A673 (cell line): ENCODE results near the gene REELD1.

ENCODE experiments used
- EZH2 ChIP-seq: fragments of 200-600 bp; sonication (generic); IDR thresholded peaks from 2 replicates; pipeline ENCODE4 v1.6.1; 2017; ENCODE audit warnings: borderline replicate concordance, low read depth, mild to moderate bottlenecking, mixed read lengths, antibody characterized with exemption, low read length; ENCODE audit not compliant: poor library complexity, severe bottlenecking
- TF ChIP-seq, protein P1 (sequence below): fragments of 300-800, 200-600 bp; sonication (generic); conservative IDR thresholded peaks from 2 replicates; pipeline ENCODE4 v1.5.1; 2017; ENCODE audit warnings: low read depth, mild to moderate bottlenecking, antibody characterized with exemption, low read length, moderate library complexity, mixed read lengths

- TF ChIP-seq, protein P1, sequence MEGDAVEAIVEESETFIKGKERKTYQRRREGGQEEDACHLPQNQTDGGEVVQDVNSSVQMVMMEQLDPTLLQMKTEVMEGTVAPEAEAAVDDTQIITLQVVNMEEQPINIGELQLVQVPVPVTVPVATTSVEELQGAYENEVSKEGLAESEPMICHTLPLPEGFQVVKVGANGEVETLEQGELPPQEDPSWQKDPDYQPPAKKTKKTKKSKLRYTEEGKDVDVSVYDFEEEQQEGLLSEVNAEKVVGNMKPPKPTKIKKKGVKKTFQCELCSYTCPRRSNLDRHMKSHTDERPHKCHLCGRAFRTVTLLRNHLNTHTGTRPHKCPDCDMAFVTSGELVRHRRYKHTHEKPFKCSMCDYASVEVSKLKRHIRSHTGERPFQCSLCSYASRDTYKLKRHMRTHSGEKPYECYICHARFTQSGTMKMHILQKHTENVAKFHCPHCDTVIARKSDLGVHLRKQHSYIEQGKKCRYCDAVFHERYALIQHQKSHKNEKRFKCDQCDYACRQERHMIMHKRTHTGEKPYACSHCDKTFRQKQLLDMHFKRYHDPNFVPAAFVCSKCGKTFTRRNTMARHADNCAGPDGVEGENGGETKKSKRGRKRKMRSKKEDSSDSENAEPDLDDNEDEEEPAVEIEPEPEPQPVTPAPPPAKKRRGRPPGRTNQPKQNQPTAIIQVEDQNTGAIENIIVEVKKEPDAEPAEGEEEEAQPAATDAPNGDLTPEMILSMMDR, result 0 out of 2 replicates have a peak, but pooled peaks have one; percentile 15
- TF ChIP-seq EZH2, result no peak
These were observed 22.4 kb upstream of the REELD1 start for GRCh38 chr4:146191766-146192458.
